AG04450 (cell line): ENCODE measurements around the gene COLQ. TPM values are rescaled to one million over a fixed set of nuclear protein-coding genes. Genes with fewer than 3 reads are reported as not detected.

Experiments
- CTCF ChIA-PET: fragments of 300-600, 350-600 bp; formaldehyde crosslinking; extraction: SDS; loops from one replicate; lab custom pipeline; 2022; ENCODE audit warnings: antibody characterized with exemption, inconsistent platforms; lab: Charles Lee
- POLR2A ChIA-PET: fragments of 350-600 bp; formaldehyde crosslinking; extraction: SDS; loops from one replicate; lab custom pipeline; 2021; ENCODE audit warnings: antibody characterized with exemption, inconsistent platforms; lab: Yijun Ruan, JAX
- DNase-seq: peaks from one replicate; pipeline ENCODE4 v3.0.0-alpha.2; 2011; ENCODE audit warnings: low read depth, low spot score
- H3K27ac ChIP-seq: one replicate; pipeline ENCODE4 v1.5.1; 2012; ENCODE audit warnings: low read depth, low read length, control low read depth
- H3K27me3 ChIP-seq: one replicate; pipeline ENCODE4 v1.6.0; 2012; ENCODE audit warnings: low read length; ENCODE audit not compliant: control insufficient read depth, insufficient read depth
- H3K4me3 ChIP-seq: 2 replicates; pipeline ENCODE4 v1.5.1; 2011; ENCODE audit warnings: mild to moderate bottlenecking, low read depth, low read length, control low read depth
- H3K9me3 ChIP-seq: 2 replicates; pipeline ENCODE4 v1.5.1; 2012; ENCODE audit warnings: low read length; ENCODE audit not compliant: control insufficient read depth, insufficient read depth
- CTCF ChIP-seq: IDR thresholded peaks from 2 replicates; pipeline ENCODE4 v1.5.1; 2011; ENCODE audit warnings: low read depth, low read length, control low read depth, inconsistent platforms
- polyA plus RNA-seq: library from polyadenylated mRNA; depleted of rRNA; stranded (reverse); fragments of >200 nt; gene quantifications from 2 replicates; pipeline ENCODE4 v1.2.3, GENCODE V29; 2011

Gene COLQ
- polyA plus RNA-seq, 1 experiment: 0.95 TPM

GRCh38 chr3:15531346-15531745 is 9.8 kb upstream of the COLQ start:
- ChIA-PET POLR2A (no interaction called here), CTCF (no interaction called here)
- H3K4me3 ChIP-seq: no peak overlapping the region
- H3K27me3 ChIP-seq: no peaks in the 10 kb centered on the region
- no peak overlapping the region for H3K27ac ChIP-seq
- TF ChIP-seq CTCF: no peak
- no peak for DNase-seq
- H3K9me3 ChIP-seq: no peaks in the 10 kb centered on the region

DNA sequence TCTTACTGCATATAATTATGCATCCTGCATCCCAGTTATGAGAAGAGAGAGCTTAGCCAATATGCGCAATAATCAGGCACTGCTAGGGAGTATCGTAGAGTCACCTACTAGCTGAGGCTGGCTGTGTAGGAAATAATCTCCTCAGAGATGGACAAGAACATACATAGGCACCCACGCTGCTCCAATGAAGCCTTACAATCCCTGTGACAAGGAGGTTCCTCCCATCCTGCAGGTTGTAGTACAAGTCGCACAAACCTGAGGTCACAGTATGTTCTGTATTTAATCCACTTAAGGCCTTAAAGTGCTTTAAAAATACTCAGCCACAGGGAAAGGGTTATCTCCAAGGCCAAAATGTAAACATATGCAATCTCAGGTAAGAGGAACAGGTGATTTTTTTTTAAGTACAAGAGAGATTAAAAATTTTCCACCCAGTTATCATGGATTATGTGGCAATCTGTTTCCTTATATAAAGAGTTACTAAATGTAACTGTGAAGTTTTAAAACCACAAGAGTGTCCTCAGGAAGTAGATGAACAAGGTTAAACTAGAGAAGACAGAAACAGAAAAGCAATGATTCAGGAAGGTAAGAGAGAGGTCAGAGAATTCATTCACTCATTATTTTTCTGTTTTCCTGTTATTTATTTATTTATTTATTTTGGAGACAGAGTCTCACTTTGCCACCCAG is 7.5 kb upstream of the COLQ start:
- H3K4me3 ChIP-seq: no peak overlapping the region
- H3K9me3 ChIP-seq: no peaks in the 10 kb centered on the region
- H3K27ac ChIP-seq: no peak overlapping the region
- H3K27me3 ChIP-seq: no peaks in the 10 kb centered on the region
- POLR2A ChIA-PET: no interaction called here
- CTCF ChIA-PET: interaction anchor here (1.1 kb wide), 1 partner anchor 124 kb away, joined by 3 read pairs; no protein-coding TSS in a partner anchor
- no peak for DNase-seq
- TF ChIP-seq CTCF: no peak

GRCh38 chr3:15527031-15527459 is 5.5 kb upstream of the COLQ start:
- no peak for DNase-seq
- ChIA-PET POLR2A (no interaction called here), CTCF (interaction anchor here (1.0 kb wide), 2 partner anchors 11 to 30 kb away, joined by 5 to 7 read pairs; no protein-coding TSS in a partner anchor)
- Histone ChIP-seq H3K27me3 (no peaks in the 10 kb centered on the region), H3K4me3 (no peak overlapping the region), H3K9me3 (no peaks in the 10 kb centered on the region), H3K27ac (no peak overlapping the region)
- TF ChIP-seq CTCF: peak; percentile 33

DNA sequence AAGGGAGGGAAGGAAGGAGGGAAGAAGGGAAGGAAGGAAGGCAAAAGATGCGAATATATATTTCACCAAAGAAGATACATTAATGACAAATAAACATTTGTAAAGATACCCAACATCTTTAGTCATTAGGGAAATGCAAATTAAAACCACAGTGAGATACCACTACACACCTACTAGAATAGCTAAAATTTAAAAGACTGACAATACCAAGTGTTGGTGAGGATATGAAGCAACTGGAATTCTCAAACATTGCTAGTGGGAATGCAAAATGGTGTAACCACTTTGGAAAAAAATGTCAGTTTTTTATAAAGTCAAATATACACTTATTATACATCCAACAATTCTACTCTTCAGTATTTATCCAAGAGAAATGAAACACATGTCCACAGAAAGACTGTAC is 4.3 kb upstream of the COLQ start:
- no peak overlapping the region for H3K4me3 ChIP-seq
- no peaks in the 10 kb centered on the region for H3K9me3 ChIP-seq
- POLR2A ChIA-PET: no interaction called here
- CTCF ChIA-PET: no interaction called here
- no peak for DNase-seq
- H3K27ac ChIP-seq: no peak overlapping the region
- no peaks in the 10 kb centered on the region for H3K27me3 ChIP-seq
- no peak for TF ChIP-seq CTCF

DNA sequence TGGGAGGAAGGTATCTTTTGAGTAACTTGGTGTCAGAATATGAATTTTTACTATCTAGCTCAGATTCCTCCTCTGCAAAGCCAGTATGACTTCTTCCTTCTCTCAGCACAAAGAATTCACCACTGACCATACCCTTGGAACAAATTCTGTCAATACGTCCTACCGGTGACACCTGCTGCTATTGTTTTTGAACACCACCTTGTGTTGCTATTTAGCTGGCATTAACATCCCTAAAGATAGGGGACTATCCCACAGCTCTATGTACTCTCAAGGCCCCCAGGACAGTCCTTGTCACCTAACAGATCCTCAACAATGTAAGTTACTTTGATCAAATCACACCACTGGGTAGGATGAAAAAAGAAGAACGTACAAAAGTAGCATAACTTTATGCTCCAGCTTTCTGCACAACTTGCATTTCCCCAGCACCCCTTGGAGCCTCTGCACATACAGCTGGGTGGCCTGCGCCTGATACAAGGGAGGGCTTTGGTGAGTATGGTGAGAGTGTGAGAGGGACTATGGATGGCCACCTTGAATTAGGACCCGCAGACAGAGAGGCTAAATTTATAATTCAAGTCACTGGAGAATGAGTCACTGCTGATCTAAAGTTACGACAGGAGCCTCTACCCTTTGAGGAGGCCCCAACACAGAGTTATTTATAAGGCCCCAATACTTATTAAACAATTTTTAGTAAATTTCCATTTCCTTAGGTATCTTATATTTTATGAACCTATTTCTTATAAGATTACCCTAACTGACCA is 2.3 kb upstream of the COLQ start:
- POLR2A ChIA-PET: no interaction called here

More for the DNA sequence above, 2.3 kb upstream of the COLQ start:
- CTCF ChIA-PET: interaction anchor here (1.0 to 1.3 kb wide), 2 partner anchors 33 to 256 kb away, joined by 3 read pairs; no protein-coding TSS in a partner anchor
- no peak for DNase-seq
- H3K27ac ChIP-seq: no peak overlapping the region
- H3K9me3 ChIP-seq: no peaks in the 10 kb centered on the region
- no peak overlapping the region for H3K4me3 ChIP-seq
- peaks cover 8% of the 10 kb centered on the region for H3K27me3 ChIP-seq
- no peak for TF ChIP-seq CTCF
